Anterior cingulate cortex (tissue), 58 donors: ENCODE data around the gene SLC1A7.

ENCODE experiments used
- DNase-seq, 58 donors: peaks; one replicate each; lab custom pipeline; 2025; lab: John Stamatoyannopoulos, UW

The SLC1A7 gene

DNA sequence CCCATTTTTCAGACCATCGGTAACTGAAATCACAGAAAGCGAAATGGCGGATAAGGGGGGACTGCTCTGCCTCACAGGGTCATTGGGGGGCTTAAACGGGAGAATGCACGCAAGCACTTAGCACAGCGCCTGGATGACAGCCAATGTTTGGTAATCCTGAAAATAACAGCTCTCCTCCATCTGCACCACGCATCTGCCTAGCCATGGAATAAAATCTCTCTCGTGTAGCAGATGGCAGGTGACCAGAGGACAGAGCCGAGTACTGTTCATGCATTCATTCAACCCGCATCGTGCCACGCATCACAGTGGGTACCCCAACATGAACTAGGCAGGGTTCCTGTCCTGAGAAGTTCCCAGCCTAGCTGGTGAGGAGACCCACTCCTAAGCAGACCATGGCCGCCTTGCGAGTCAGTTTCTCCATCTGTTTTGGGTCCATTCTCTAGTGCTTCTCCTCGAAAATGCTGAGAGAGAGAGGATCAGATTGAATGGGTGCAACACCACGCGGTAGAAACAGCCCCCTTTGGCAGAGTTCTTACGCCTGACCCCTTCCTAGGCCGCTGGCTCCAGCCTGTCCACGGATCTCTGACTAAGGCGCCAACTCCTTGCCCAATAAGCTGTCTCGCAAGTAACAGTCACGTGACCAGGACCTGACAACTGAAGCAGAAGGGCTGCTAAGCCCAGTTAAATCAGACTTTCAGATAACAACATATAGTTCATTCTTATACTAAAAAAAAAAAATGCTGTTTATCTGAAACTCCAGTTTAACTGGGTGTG, 7.3 kb downstream of the SLC1A7 start:
- peak in 1 of 58 donors; percentile 17 for DNase-seq

DNA sequence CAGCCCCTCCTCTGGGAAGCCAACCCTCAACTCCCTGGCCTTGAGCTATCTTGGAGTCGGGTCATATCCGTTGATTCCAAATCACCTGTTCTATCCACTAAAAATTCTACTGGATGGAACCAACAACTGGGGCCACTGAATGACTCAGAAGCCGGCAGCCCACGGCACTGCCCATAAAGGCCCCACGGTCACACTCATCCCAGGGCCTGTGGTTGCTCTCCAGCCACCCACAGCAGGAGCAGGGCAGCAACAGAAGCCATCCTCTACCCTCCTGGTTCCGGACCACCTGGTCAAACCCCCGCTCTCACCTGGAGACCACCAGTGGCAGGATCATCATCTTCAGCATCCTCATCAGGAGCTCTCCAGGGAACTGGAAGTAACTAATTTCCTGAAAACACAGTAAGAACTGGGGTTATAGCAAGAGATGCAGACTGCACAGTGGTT, 8.4 kb downstream of the SLC1A7 start:
- no peak for DNase-seq

DNA sequence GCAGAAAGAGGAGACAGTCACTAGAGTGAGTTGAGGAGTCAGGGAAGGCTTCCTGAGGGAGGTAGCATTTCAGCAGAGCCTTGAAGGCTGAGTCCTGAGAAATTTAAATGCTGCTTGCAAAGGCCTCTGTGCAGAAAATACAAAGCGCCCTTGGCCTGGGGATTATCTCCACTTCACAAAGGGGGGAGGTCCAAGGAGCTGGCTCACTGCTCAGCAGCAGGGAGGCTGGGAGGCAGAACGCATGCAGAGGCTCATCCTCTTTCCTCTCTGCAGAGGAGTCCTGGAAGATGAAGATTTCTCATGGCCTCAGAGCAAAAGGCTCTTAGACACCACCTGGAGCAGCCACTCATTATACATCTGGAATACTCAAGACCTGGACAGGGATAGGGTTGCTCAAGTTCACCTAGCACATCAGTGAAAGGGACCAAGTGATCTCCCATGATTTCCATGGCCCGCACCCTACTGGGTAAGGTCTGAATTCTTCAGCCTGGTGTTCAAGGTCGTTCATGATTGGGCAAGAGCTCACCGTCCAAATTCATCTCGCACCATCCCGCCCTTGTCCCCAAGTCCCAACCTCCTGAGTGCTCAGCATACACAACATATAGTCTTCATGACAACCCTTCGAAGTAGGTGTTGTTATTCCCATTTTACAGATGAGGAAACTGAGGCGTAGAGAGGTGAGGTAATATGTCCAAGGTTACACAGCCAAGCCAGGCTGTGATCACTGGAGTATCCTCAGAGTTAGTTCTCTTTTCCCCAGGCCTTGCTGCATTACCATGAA, 9.0 kb downstream of the SLC1A7 start:
- no peak for DNase-seq

DNA sequence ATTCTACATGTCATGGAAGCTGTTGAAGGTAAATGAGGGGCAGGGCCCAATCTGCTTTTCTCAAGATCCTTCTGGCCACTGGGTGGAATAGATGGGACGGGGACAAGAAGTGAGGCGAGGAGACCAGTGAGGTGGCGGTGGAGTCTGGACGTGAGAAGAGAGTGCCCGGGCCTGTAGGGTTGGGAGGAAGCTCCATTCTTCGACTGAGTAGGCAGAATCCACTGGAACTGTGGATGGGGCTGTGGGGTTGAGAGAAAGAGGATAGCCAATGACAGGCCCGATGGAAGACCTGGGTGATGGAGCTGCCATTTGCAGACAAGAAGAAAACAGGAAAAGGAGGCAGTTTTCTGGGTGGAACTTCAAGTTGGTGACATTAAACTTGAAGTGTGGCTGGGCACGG, 10.3 kb downstream of the SLC1A7 start:
- no peak for DNase-seq

DNA sequence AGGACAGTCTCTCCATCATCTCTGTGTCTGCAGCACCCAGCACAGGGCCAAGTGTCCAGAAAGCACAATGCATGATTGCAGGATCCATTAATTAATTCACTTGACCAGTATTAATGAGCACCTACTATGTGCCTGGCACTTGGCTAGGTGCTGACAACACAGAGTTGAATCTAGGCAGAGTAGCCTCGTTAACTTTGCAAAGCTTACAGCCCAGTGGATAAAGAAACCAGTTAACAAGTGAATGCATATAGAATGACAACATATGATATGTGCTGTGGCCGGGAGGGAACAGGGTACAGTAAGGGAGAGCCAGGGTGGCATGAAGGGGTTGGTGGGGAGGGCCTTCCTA, 10.9 kb downstream of the SLC1A7 start:
- DNase-seq = no peak

DNA sequence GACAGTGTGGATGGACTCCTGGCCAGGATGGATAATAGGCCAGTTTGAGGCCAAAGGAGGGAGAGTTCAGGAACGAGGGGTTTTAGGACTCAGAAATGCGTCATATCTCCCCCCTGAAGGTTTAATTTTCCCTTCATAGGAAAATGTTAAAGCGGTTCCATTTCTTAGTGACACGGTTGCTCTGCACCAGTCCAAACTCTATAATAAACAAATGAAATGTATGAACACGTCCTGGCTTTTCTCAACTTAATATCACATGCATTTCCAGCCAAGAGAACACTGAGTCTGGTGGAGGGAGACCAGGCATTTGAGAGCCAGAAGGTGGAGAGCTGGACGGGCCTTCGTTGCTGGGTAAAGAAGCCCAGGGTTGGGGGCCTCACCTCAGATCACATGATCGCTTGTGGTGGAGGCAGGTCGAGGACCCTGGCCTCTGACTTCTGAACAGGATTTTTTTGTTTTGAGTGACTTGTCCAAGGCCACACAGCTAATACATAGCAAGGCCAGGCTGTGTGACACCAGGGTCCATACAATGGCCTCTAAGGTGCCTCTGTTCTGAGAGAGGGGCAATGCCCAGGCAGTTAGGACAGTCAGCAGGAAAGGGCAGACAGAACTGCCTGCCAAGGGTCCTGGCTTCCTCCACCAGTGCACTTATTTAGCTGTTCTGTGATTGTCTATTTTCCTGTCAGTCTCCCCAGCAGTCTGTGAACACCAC, 11.4 kb downstream of the SLC1A7 start:
- no peak for DNase-seq

DNA sequence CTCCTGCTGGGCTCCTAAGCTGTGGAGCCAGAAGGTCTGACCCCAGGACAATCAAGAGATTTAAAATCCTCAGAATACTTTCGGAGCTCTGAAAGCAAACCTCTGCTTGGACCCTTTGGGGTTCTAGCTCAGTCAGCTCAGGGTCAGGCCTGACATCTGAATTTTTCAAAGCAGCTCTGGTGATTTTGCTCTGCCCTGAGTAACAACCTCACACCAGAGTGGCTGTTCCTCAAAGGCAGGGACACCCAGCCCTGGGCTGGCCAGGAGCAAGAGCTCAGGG, 11.9 kb downstream of the SLC1A7 start:
- no peak for DNase-seq

DNA sequence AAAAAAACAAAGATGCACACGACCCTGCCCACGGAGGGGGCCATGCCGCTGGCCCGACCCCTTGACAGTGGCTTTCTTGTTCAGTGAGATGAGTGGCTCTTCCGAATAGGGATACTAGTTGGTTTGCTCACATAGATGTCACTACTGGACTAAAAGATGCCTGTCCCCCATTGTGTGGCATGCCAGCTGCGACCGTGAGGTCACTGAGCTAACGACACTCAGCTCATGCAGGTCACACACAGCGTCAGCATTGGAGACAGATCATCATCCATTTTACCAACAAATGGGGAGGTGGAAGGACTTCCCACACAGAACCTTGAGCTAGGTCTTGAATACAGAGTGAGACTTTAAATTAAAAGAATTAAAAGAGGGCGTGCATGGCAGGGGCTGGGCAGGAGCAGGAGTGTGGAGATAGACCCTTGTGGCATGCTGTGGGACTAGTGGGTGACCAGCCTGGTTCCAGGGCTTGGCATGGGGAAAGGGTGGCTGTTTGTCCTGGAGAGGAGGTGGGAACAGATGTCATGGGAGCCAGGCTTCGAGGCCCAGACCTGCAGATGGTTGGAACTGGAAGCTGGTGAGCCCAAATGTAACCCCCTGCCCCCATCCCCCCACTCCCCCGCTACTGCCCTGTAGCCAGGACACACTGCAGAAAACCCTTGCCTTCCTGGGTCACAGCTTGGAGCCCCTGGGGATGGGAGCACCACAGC, 12.4 kb downstream of the SLC1A7 start:
- no peak for DNase-seq

DNA sequence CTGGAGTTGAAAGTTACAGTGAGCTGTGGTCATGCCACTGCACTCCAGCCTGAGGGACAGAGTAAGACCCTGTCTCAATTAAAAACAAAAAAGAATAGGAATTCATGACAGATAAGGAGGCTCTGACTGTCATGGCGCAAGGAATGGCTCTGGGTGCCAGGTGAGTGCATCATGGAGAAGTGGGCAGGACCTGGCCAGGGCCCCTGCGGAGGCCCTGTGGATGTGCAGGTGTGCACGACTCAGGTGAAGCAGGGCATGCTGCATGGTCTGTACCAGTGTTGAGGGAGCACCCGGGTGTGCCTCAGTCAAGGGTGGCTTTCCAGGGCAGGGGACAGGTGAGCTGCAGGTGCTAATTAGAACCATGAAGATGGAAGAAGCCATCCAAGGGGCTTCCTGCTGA, 14.0 kb downstream of the SLC1A7 start:
- no peak for DNase-seq

DNA sequence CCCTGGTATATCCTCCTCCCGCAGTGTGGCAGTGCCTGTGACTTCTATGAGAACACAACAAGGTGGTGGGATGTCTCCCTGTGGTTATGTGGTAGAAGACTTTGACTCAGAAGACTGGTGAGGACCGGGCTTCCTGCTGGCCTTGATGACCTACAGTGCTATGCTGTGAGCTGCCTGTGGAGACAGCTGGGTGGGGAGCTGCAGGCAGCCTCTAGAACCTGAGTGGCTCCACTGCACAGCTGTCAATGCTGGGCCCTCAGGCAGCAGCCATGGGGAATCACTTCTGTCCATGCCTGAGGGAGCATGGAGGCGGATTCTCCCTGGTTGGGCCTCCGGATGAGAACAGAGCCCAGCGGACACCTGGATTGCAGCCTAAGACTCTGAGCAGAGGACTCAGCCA, 14.9 kb downstream of the SLC1A7 start:
- DNase-seq = no peak

DNA sequence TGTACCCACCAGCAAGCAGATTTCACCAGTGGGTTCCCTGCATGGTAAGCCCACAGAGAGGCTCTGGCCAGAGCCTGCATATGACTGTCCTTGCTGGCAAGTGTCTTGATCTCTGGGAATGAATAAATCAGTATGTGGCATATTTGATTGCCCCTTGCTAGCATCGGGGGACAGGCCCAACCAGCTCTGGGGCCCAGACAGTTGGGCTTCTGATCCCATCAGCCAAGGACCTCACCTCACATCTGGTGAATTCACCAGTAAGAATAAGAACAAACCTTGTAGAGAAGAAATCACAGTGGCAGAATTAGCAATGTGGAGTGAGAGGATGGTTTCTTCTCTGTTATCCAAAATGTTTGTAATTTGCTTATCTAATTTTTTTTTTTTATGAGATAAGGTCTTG, 15.9 kb downstream of the SLC1A7 start:
- DNase-seq = no peak

DNA sequence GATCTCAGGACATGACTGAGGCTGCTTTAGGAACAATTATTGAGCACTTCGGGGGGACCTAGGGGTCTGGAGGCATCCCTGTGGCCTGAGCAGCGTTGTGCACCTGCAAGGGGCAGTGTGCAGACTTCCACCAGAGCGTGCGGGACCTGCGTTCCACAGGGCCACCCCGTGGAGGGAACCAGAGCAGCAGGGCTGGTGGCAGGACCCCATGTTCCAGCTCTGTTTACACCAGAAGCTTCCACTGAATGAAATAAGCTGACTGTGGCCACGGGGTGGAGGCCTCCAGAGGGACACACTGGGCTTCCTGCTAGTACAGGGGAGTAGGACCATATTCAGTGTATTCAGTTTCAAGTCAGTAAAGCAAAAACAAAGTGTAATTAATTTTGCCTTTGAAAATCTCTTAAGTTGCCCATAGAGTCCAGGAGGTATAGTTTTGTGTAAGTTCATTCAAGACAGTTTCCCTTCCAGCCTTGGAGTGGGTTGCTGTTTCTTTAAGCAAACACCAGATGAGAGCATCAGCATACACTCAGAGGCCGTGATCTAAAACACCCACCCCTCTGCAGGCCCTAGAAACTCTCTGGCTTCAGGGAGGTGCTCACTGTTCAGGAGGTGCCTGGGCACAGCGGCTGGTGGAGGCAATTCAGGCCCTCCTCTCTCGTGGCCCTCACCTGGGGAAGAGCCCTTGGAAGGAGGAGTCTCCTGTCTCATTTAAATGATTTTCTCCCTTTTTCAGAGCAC, 16.6 kb downstream of the SLC1A7 start:
- no peak for DNase-seq

DNA sequence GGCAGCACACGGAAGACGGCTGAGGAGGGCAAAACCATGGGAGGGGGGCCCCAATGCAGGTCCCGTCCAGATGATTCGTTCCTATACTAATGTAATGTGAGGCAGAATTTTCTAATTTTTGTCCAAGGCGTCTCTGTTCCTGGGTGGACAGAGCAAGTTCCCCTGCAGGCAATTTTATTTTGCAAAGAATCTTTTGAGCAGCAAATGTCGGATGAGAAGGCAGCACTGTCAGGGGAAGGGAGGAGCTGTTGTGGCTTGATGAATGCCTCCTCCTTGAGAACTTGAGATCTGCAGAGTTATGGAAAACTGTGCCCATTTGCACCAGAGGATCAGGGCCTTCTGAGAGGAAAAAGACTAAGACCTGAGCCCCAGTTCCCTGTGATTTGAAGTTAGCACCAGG, 17.3 kb downstream of the SLC1A7 start:
- no peak for DNase-seq

DNA sequence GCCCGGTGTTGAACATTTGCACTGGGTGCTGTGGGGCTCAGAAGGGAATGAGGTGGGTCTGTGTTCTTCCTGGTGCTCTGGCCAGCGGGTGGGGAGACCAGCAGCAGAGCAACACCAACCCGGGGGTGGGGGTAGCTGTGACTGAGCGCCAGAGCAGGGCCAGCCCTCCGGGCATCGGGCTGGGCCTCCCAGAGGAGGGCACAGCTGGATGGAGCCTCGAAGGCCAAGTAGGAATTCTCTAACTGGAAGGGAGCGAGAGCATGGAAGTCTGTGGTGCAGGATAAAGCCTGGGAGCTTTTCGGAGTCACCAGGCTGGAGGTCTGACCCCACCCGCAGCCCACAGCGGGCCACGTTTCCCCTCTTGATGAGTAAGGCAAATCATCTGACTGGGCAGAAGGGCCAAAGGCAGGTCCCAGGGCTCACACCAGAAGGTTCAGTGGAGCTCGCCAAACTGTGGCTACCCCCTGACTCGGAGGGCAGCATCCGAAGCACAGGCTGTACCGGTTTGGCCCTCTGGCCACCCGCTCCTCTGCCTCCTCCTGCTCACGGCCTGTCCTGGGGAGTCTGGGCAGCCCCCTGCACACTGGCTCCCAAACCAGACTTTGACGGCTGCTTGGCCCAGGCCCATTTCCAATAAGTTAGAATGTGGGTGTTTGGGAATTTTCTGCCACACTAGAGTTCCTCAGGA, 18.8 kb downstream of the SLC1A7 start:
- no peak for DNase-seq

DNA sequence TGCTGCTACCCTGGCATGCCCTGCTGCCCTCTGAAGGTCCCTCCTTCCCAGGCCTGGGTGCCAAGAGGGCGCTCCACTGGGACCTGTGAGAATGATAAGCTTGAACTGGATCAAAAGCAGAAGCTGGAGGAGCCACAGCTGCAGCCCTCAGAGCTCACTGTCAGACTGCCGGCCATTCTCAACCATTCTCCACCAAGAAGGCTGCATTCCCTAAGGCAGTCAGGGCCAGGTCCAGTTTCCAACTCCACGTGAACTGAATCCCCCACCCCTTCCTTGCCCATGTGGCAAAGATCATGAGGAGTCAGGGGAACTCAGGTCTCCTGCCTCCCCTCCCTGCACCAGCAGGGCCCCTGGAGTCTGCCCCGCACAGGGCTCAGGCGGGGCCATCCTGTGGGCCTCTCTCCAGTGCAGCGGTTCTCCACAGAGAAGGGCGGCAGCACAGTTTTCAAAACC, 19.5 kb downstream of the SLC1A7 start:
- DNase-seq = no peak

DNA sequence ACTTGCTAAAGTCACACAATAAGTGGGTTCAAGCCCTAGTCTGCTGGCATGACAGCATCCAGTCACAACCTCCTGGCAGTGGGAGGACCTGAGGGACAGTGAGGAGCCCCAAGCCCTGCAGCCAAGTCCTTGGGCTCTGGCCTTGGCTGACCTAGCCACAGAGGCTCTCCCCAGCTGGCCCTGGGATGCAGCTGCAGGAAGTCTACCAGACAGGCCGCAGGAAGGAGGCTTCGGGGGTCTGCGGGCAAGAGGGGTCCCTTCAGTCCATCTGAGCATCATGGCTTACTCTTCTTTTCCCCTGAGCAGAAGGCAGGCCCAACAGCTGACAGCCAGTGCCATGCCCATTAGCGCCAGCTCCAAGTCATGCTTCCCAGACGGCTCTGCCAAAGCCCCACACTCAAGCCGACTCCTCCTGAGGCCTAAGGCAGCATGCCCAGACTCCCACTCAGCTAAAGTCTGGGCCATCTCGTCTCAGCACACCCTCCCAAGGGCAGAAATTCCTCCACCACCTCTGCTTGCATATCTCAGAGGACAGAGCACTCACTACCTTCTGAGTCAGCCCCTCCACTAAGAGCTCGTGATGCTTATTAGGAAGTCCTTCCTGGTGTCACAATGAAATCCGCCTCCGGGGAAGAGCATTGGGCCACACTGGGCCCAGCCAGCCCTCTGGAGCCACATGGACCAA, 20.1 kb downstream of the SLC1A7 start:
- DNase-seq = peak in 2 of 58 donors; percentile 2 to 5

DNA sequence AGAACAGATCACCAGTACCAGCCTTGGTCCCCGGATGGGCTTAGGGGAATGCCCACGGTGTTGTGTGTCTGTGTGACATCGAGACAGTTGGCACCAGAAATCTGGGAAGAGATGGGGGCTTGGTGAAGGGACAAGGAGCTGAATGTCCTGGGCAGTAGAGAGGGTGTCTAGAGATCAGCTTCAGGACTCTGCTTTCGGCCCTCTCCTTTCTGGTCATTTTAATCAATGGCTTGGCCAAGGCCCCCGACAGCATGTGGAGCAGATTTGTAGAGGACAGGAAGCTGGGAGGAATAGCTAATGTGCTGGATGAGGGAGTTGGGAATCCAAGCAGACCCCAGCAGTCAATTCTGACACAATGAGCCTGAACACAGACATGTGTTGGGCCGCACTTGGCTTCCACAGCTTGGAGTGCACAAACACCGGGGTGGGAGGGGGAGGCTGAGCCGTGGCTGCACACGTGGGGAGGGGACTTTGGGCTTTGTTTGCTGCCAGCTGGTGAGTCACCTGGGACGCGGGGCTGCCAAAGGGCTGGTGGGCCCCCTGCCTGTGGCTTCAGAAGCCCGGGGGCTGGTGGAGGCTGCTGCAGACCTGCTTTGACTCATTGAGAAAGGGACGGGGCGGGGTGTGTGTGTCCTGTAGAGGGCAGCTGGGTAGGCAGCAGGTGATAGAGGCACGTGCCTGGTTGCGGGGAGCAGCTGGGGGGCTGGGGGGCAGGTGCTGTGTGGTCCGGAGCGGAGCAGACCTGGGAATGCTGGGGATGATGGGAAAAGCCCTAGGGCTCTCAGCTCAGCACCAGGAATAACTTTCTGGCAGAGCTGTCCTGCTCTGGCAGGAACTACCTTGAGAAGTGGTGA, 20.9 kb downstream of the SLC1A7 start:
- peak in 4 of 58 donors; percentile 5 to 28 (median 15) for DNase-seq

DNA sequence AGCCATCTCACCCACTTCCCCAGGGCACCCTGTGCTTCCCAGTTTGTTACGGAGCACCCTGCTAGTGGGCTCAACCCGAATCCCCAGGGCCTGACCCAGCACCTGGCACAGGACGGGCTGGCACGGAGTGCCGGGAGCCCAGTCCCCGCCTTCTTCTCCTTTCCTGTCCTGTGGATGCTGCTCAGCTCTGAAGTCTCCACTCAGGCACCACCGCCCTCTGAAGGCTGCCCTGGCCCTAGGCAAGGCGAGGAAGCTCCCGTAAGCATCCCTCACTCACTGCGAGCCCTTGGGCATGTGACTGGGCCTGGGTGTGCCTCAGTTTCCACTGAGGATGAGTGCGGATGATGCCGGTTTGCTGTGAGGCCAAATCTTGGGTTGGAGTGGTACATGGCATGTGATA, 21.8 kb downstream of the SLC1A7 start:
- no peak for DNase-seq
